Neuron (in vitro differentiated cells): ENCODE results near the gene VPS26A.

Experiments used
- H2AFZ ChIP-seq: one replicate; pipeline ENCODE4 v1.6.1; 2013; ENCODE audit warnings: low read depth, mild to moderate bottlenecking, inconsistent platforms, low read length, moderate library complexity
- H3K27me3 ChIP-seq: one replicate; pipeline ENCODE4 v1.6.1; 2013; ENCODE audit warnings: low read length; ENCODE audit not compliant: insufficient read depth
- H3K36me3 ChIP-seq: one replicate; pipeline ENCODE4 v1.6.1; 2013; ENCODE audit warnings: low read length; ENCODE audit not compliant: insufficient read depth
- H3K4me1 ChIP-seq: one replicate; pipeline ENCODE4 v1.6.1; 2013; ENCODE audit warnings: low read length; ENCODE audit not compliant: insufficient read depth
- H3K4me3 ChIP-seq: 2 replicates; pipeline ENCODE4 v1.5.1; 2013; ENCODE audit warnings: mild to moderate bottlenecking, low read length, moderate library complexity
- H3K9me3 ChIP-seq: one replicate; pipeline ENCODE4 v1.6.1; 2013; ENCODE audit warnings: low read length

The VPS26A gene

DNA sequence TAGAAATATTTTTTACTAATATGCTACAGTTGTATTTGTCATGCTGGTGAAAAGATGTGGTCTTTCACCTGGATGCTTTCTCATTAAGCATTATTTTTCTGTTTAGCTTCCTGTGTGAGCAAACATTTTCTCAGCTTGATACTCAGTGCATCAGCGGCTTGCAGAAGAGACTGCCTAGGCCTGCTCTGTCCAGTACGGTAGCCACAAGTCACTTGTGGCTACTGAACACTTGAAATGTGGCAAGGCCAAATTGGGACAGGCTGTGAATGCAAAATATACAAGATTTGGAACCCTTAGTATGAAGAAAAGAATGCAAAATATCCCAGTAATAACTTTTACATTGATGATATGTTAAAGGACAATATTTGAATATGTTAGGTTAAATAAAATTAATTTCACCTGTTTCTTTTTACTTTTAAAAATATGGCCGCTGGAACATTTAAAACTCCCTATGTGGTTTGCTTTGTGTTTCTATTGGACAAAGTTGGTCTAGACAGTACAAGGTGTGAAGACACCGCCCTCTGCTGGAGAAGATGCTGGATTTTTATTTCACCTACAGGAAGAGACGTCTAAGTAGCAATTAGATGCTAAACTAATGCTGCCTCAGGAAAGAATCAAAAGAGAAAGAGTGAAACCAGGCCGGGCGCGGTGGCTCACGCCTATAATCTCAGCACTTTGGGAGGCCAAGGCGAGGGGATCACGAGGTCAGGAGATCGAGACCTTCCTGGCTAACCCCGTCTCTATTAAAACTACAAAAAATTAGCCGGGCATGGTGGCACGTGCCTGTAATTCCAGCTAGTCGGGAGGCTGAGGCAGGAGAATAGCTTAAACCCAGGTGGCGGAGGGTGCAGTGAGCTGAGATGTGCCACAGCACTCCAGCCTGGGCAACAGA lies 30.8 kb upstream of the VPS26A start:
- Histone ChIP-seq H3K4me3 (no peak overlapping the region), H3K36me3 (no peaks in the 10 kb centered on the region), H3K9me3 (no peaks in the 10 kb centered on the region), H2AFZ (no peak overlapping the region), H3K27me3 (no peaks in the 10 kb centered on the region), H3K4me1 (no peaks in the 10 kb centered on the region)

DNA sequence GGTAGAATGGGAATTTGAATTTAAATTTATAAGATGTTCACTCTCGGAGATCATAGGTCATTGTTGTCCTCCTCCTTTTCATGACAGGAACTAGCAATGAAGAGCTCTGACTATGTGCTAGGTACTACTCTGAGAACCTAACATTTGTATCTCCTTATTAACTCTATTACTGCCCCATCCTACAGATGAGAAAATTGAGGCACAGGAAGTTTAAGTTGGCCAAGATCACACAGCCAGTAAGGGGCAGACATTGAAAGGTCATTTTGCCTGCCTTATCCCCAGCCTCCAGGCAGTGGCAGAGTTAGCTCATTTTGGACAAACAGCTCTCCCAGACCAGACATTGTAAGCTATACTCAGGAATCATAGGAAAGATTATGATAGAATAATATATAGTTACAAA lies 30.0 kb upstream of the VPS26A start:
- no peaks in the 10 kb centered on the region for H3K9me3 ChIP-seq
- H3K4me3 ChIP-seq: no peak overlapping the region

GRCh38 chr10:69096045-69096444 lies 27.9 kb upstream of the VPS26A start:
- no peak overlapping the region for H2AFZ ChIP-seq

More for the DNA sequence above, 30.0 kb upstream of the VPS26A start:
- H2AFZ ChIP-seq: no peak overlapping the region
- no peaks in the 10 kb centered on the region for H3K27me3 ChIP-seq
- H3K4me1 ChIP-seq: no peaks in the 10 kb centered on the region
- H3K36me3 ChIP-seq: no peaks in the 10 kb centered on the region

GRCh38 chr10:69097729-69098128 lies 26.2 kb upstream of the VPS26A start:
- H2AFZ ChIP-seq: no peak overlapping the region
- H3K27me3 ChIP-seq: no peaks in the 10 kb centered on the region
- no peaks in the 10 kb centered on the region for H3K36me3 ChIP-seq
- no peaks in the 10 kb centered on the region for H3K9me3 ChIP-seq
- H3K4me1 ChIP-seq: peaks cover 9% of the 10 kb centered on the region
- H3K4me3 ChIP-seq: no peak overlapping the region

More at GRCh38 chr10:69096045-69096444, 27.9 kb upstream of the VPS26A start:
- Histone ChIP-seq H3K27me3 (no peaks in the 10 kb centered on the region), H3K9me3 (no peaks in the 10 kb centered on the region), H3K36me3 (no peaks in the 10 kb centered on the region), H3K4me3 (no peak overlapping the region), H3K4me1 (no peaks in the 10 kb centered on the region)

- peaks cover 10% of the 10 kb centered on the region for H3K4me1 ChIP-seq
- H3K27me3 ChIP-seq: no peaks in the 10 kb centered on the region
- no peaks in the 10 kb centered on the region for H3K36me3 ChIP-seq
- H2AFZ ChIP-seq: no peak overlapping the region
- H3K4me3 ChIP-seq: no peak overlapping the region
- H3K9me3 ChIP-seq: peaks cover 4% of the 10 kb centered on the region
Measured at GRCh38 chr10:69100136-69100872, 23.7 kb upstream of the VPS26A start.

DNA sequence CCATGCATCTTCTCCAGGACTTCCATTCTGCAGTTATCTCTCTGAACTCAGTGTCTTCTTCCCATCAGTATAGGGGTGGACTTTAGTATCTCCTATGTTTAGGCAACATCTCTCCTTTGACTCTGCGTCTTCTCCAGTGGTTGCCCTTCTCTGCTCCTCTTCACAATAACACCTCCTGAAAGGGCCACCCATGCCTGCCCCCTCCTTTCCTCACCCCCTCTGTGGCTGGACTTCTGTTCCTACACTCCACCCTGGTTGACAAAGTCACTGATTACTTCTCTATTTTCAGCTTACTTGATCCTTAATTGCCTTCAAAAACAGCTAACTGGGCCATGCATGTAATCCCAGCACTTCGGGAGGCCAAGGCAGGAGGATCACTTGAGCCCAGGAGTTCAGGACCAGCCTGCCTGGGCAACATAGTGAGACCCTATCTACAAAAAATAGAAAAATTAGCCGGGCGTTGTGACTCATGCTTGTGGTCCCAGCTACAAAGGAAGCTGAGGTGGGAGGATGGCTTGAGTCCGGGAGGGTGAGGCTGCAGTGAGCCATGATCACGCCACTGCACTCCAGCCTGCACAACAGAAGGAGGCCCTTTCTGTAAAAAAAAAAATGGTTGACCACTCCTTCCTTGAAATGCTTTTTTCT lies 22.4 kb upstream of the VPS26A start:
- no peaks in the 10 kb centered on the region for H3K27me3 ChIP-seq
- H3K9me3 ChIP-seq: peaks cover 4% of the 10 kb centered on the region
- peak overlapping the region; percentile 93 for H2AFZ ChIP-seq
- no peaks in the 10 kb centered on the region for H3K36me3 ChIP-seq
- no peak overlapping the region for H3K4me3 ChIP-seq
- peaks cover 10% of the 10 kb centered on the region for H3K4me1 ChIP-seq

GRCh38 chr10:69102440-69102839 lies 21.5 kb upstream of the VPS26A start:
- Histone ChIP-seq H3K36me3 (no peaks in the 10 kb centered on the region), H3K4me1 (peaks cover 10% of the 10 kb centered on the region), H3K4me3 (no peak overlapping the region), H3K27me3 (no peaks in the 10 kb centered on the region), H3K9me3 (peaks cover 4% of the 10 kb centered on the region), H2AFZ (peak overlapping the region; percentile 93)

DNA sequence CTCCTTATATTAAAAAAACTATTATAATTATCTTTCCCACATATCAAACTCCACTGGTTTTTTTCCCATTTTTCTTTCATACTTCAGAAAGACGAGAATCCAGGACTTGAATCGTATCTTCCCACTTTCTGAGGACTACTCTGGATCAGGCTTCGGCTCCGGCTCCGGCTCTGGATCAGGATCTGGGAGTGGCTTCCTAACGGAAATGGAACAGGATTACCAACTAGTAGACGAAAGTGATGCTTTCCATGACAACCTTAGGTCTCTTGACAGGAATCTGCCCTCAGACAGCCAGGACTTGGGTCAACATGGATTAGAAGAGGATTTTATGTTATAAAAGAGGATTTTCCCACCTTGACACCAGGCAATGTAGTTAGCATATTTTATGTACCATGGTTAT lies 20.2 kb upstream of the VPS26A start:
- Histone ChIP-seq H3K36me3 (no peaks in the 10 kb centered on the region), H3K27me3 (no peaks in the 10 kb centered on the region), H3K9me3 (peaks cover 4% of the 10 kb centered on the region), H3K4me3 (no peak overlapping the region), H2AFZ (no peak overlapping the region), H3K4me1 (peaks cover 10% of the 10 kb centered on the region)

GRCh38 chr10:69104994-69105790 lies 18.8 kb upstream of the VPS26A start:
- H3K9me3 ChIP-seq: peaks cover 4% of the 10 kb centered on the region
- H3K36me3 ChIP-seq: no peaks in the 10 kb centered on the region
- peaks cover 10% of the 10 kb centered on the region for H3K4me1 ChIP-seq
- no peaks in the 10 kb centered on the region for H3K27me3 ChIP-seq
- no peak overlapping the region for H3K4me3 ChIP-seq
- H2AFZ ChIP-seq: no peak overlapping the region

GRCh38 chr10:69107176-69107490 lies 16.8 kb upstream of the VPS26A start:
- peaks cover 4% of the 10 kb centered on the region for H3K9me3 ChIP-seq
- peaks cover 4% of the 10 kb centered on the region for H3K27me3 ChIP-seq
- H3K4me3 ChIP-seq: no peak overlapping the region
- H3K36me3 ChIP-seq: no peaks in the 10 kb centered on the region
- no peak overlapping the region for H2AFZ ChIP-seq
- peaks cover 7% of the 10 kb centered on the region for H3K4me1 ChIP-seq

DNA sequence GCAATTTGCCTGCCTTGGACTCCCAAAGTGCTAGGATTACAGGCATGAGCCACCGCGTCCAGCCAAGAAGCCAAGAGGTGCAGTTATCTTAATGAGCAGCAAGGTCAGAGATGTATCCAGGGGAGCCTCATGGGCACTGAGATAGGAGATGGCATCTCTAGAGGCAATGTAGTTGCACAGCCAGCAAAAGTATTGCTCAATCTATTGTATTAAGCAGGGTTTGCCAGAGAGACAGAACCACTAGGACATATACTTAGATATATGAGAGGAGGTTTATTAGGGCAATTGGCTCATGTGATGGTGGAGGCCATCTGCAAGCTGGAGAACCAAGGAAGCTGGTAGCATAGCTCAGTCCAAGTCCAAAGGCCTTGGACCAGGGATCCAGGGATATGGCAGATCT lies 16.3 kb upstream of the VPS26A start:
- H3K36me3 ChIP-seq: no peaks in the 10 kb centered on the region
- no peak overlapping the region for H2AFZ ChIP-seq
- H3K9me3 ChIP-seq: peaks cover 4% of the 10 kb centered on the region
- H3K4me3 ChIP-seq: no peak overlapping the region
- peaks cover 1% of the 10 kb centered on the region for H3K4me1 ChIP-seq
- peaks cover 4% of the 10 kb centered on the region for H3K27me3 ChIP-seq

- H3K36me3 ChIP-seq: no peaks in the 10 kb centered on the region
- no peaks in the 10 kb centered on the region for H3K27me3 ChIP-seq
- H3K4me3 ChIP-seq: no peak overlapping the region
- no peaks in the 10 kb centered on the region for H3K4me1 ChIP-seq
- H3K9me3 ChIP-seq: no peaks in the 10 kb centered on the region
- no peak overlapping the region for H2AFZ ChIP-seq
Measured at GRCh38 chr10:69119896-69120295, 4.1 kb upstream of the VPS26A start.
